ENCODE measurements around the gene ADARB2. TPM values are rescaled to one million over a fixed set of nuclear protein-coding genes. Genes with fewer than 3 reads are reported as not detected.

ADARB2 gene
- total and polyA plus RNA-seq, 10 of the 15 experiments (the other 5 are each of a cell fraction or from before 2014, with no cell fraction given), result 0.02 to 4.1 (median 0.76) TPM

- FAIRE-seq (no peak), ATAC-seq (no peak), DNase-seq (ENCODE audit: low read depth, low spot score) (no peak)
- Histone ChIP-seq H4K20me1 (ENCODE audit: control insufficient read depth, insufficient read depth) (no peaks in the 10 kb centered on the region; the same call in 1 of the 2 replicates), H3K27ac (ENCODE audit: control insufficient read depth, insufficient read depth) (no peak overlapping the region), H3K9me3 (replicated peaks; ENCODE audit: control insufficient read depth, insufficient read depth, low read length) (no peaks in the 10 kb centered on the region), H3K9ac (ENCODE audit: control insufficient read depth, insufficient read depth, low read length) (no peak overlapping the region), H3K4me1 (ENCODE audit: control insufficient read depth, insufficient read depth, low read length) (no peaks in the 10 kb centered on the region), H3K4me2 (ENCODE audit: control insufficient read depth, insufficient read depth) (no peak overlapping the region), H3K79me2 (ENCODE audit: control insufficient read depth, insufficient read depth, low read length) (no peaks in the 10 kb centered on the region), H3K36me3 (ENCODE audit: control insufficient read depth in 2 of 2, insufficient read depth in 2 of 2, low read length in 1 of 2) (no peaks in the 10 kb centered on the region), H3K4me3 (no peak overlapping the region), H2AFZ (ENCODE audit: control insufficient read depth, low read depth, low read length) (no peak overlapping the region), H3K27me3 (replicated peaks in 1 of 2; ENCODE audit: control insufficient read depth in 2 of 2, insufficient read depth in 2 of 2, low read length in 1 of 2) (no peaks in the 10 kb centered on the region; a peak in 1 of 4 replicates)
- in situ Hi-C loops (cut with MboI), result no loop called here
- POLR2A ChIA-PET, result no interaction called here
- SMC1A ChIA-PET (ENCODE audit: uncharacterized antibody, unreplicated experiment), result interaction anchor here (1.6 kb wide), 1 partner anchor 315 kb away, joined by 7 read pairs; no protein-coding TSS in a partner anchor
- intact Hi-C loops (cut with micrococcal nuclease; ENCODE audit: unreplicated experiment), result no loop called here
- CTCF ChIA-PET, result interaction anchor here (1.1 kb wide), 1 partner anchor 223 kb away, joined by 3 read pairs; no protein-coding TSS in a partner anchor
- BruUV-seq (replicated peaks), result no TSS peak
- no peak for TF ChIP-seq MYB (IDR thresholded peaks at IDR 0.05; ENCODE audit: borderline replicate concordance, low read depth, low read length)
- no peak for TF ChIP-seq NFXL1 (IDR thresholded peaks at IDR 0.05; ENCODE audit: borderline replicate concordance)
- no peak for TF ChIP-seq ZNF24 (IDR thresholded peaks at IDR 0.05)
- no peak for TF ChIP-seq SUZ12 (IDR thresholded peaks at IDR 0.05; ENCODE audit: unreplicated experiment)
- no peak for TF ChIP-seq SMARCA5 (IDR thresholded peaks at IDR 0.05)
- no peak for TF ChIP-seq TAF1 (IDR thresholded peaks at IDR 0.05; ENCODE audit: borderline replicate concordance, low read depth, low read length)
- no peak for TF ChIP-seq STAT1 (conservative IDR thresholded peaks at IDR 0.05)
- TF ChIP-seq NFIC (IDR thresholded peaks at IDR 0.05; ENCODE audit: low read depth, low read length), result no peak
- TF ChIP-seq SMC3 (IDR thresholded peaks at IDR 0.05; ENCODE audit: borderline replicate concordance, low read length), result no peak
- TF ChIP-seq BCL11A (IDR thresholded peaks at IDR 0.05; ENCODE audit: low read depth, low read length), result no peak
- no peak for TF ChIP-seq CEBPB (IDR thresholded peaks at IDR 0.05; ENCODE audit: borderline replicate concordance in 1 of 2, low read depth in 2 of 2, low read length in 2 of 2)
- no peak for TF ChIP-seq POLR2AphosphoS5 (IDR thresholded peaks at IDR 0.05; ENCODE audit: low read length)
- TF ChIP-seq CBX3 (IDR thresholded peaks at IDR 0.05; ENCODE audit: borderline replicate concordance, low read depth), result no peak
- TF ChIP-seq EZH2 (IDR thresholded peaks at IDR 0.05; ENCODE audit: borderline replicate concordance, control insufficient read depth, low read depth, low read length), result no peak
- no peak for TF ChIP-seq ESRRA (IDR thresholded peaks at IDR 0.05; ENCODE audit: low read length)
- TF ChIP-seq ZBED1 (IDR thresholded peaks at IDR 0.05; ENCODE audit: borderline replicate concordance), result no peak
- TF ChIP-seq, protein P1, sequence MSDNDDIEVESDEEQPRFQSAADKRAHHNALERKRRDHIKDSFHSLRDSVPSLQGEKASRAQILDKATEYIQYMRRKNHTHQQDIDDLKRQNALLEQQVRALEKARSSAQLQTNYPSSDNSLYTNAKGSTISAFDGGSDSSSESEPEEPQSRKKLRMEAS (IDR thresholded peaks at IDR 0.05; ENCODE audit: low read depth, low read length), result no peak
- TF ChIP-seq CHD1 (IDR thresholded peaks at IDR 0.05; ENCODE audit: low read depth, low read length), result no peak
- no peak for TF ChIP-seq BMI1 (IDR thresholded peaks at IDR 0.05; ENCODE audit: borderline replicate concordance)
- RAD21 ChIA-PET (ENCODE audit: unreplicated experiment), result no interaction called here
- WGBS (ENCODE audit: insufficient coverage, insufficient replicate concordance, low lambda C conversion rate, missing lambda C conversion rate), result 65% methylated on average over 17 of the region's 17 CpGs
These were observed 319.2 kb downstream of the ADARB2 start for GRCh38 chr10:1418031-1418550.

Measured in GM12878 (cell line).